Measurements from ENCODE around the gene YTHDF1. TPM values are rescaled to one million over a fixed set of nuclear protein-coding genes. Genes with fewer than 3 reads are reported as not detected.

YTHDF1 gene
- total RNA-seq (10 to 100 TPM; 21.4 to 38.2 (median 22.6) TPM), polyA plus RNA-seq (10 to 100 TPM; 14.7 to 20.2 TPM)
- long read RNA-seq, donor 1, transcript YTHDF1-202 (5 exons, 3,301 nt), result major isoform, 27 of 63 reads
- long read RNA-seq, donor 1, partial matches to known transcripts, result 36 of 63 reads
- long read RNA-seq, donor 1, other reads (novel, unspliced or antisense), result 0 of 63 reads
- long read RNA-seq, donor 2, partial matches to known transcripts, result 50 of 54 reads
- long read RNA-seq, donor 2, other reads (novel, unspliced or antisense), result 2 of 54 reads
- long read RNA-seq, donor 3, transcript YTHDF1-202 (5 exons, 3,301 nt), result major isoform, 35 of 65 reads
- long read RNA-seq, donor 3, partial matches to known transcripts, result 26 of 65 reads
- long read RNA-seq, donor 3, other reads (novel, unspliced or antisense), result 3 of 65 reads

- TF ChIP-seq CTCF (IDR thresholded peaks at IDR 0.05), result no peak
- TF ChIP-seq POLR2A (IDR thresholded peaks at IDR 0.05), result peak in 1 of 2 donors; percentile 84
- peak within 1 kb of the TSS; percentile 78 to 100 (median 97) for H3K4me3 ChIP-seq
- peaks cover 0 to 37% (median 29%) of the 10 kb centered on the region in 9 donors for H3K36me3 ChIP-seq
- peak; percentile 97 to 99 (median 98) for DNase-seq
- H3K9me3 ChIP-seq, result no peaks in the 10 kb centered on the region
- peaks cover 4 to 47% (median 36%) of the 10 kb centered on the region in 12 donors for H3K4me1 ChIP-seq
- H3K27ac ChIP-seq, result peak within 1 kb of the TSS in 11 of 12 donors; percentile 75 to 92 (median 86)
- intact Hi-C loops (cut with DNase I), result loop anchor here in 2 of 10 donors (5.0 kb wide), 1 partner anchor 56 kb away; the partner anchor contains the start of gene ARFGAP1 (in 2 of the 2)
- WGBS, 4 donors, result 1 to 6% (median 3%) methylated on average over 36 to 96 of the region's 96 CpGs
- peak; percentile 96 to 98 (median 96) for ATAC-seq
- peaks cover 0 to 7% (median 0%) of the 10 kb centered on the region in 9 donors for H3K27me3 ChIP-seq
Observed at GRCh38 chr20:63216041-63216848, at the start of gene YTHDF1. Gene YTHDF1 (minus strand): TSS chr20:63216131. CDS start chr20:63215892, 239 bp downstream.

GRCh38 chr20:63264519-63264918 is 48.6 kb upstream of the YTHDF1 start:
- intact Hi-C loops (cut with DNase I), result no loop called here
- no peak for ATAC-seq
- no peak overlapping the region for H3K4me3 ChIP-seq
- WGBS, 4 donors, result 48 to 56% (median 50%) methylated on average over 14 of the region's 14 CpGs
- H3K27me3 ChIP-seq, result peaks cover 7 to 70% (median 21%) of the 10 kb centered on the region in 9 donors
- H3K27ac ChIP-seq, result no peak overlapping the region
- H3K4me1 ChIP-seq, result no peaks in the 10 kb centered on the region
- H3K36me3 ChIP-seq, result no peaks in the 10 kb centered on the region
- H3K9me3 ChIP-seq, result no peaks in the 10 kb centered on the region
- no peak for TF ChIP-seq POLR2A (IDR thresholded peaks at IDR 0.05)
- no peak for TF ChIP-seq CTCF (IDR thresholded peaks at IDR 0.05)
- DNase-seq, result no peak

- Histone ChIP-seq H3K36me3 (no peaks in the 10 kb centered on the region), H3K4me3 (no peak overlapping the region), H3K9me3 (no peaks in the 10 kb centered on the region), H3K4me1 (no peaks in the 10 kb centered on the region), H3K27ac (no peak overlapping the region), H3K27me3 (peaks cover 8 to 74% (median 21%) of the 10 kb centered on the region in 9 donors)
- 77 to 82% (median 80%) methylated on average over 7 to 10 of the region's 10 CpGs for WGBS, 4 donors
- no peak for DNase-seq
- no peak for ATAC-seq
- intact Hi-C loops (cut with DNase I), result no loop called here
- TF ChIP-seq CTCF (IDR thresholded peaks at IDR 0.05) (no peak), POLR2A (IDR thresholded peaks at IDR 0.05) (no peak)
Observed at GRCh38 chr20:63264000-63264399, 48.1 kb upstream of the YTHDF1 start.

GRCh38 chr20:63262836-63263235 is 46.9 kb upstream of the YTHDF1 start:
- Histone ChIP-seq H3K27ac (no peak overlapping the region), H3K36me3 (no peaks in the 10 kb centered on the region), H3K4me1 (no peaks in the 10 kb centered on the region), H3K9me3 (no peaks in the 10 kb centered on the region), H3K4me3 (no peak overlapping the region), H3K27me3 (peaks cover 8 to 80% (median 21%) of the 10 kb centered on the region in 9 donors)
- intact Hi-C loops (cut with DNase I), result no loop called here
- ATAC-seq (no peak), DNase-seq (no peak)
- 80 to 86% (median 82%) methylated on average over 5 to 9 of the region's 9 CpGs for WGBS, 4 donors
- no peak for TF ChIP-seq CTCF (IDR thresholded peaks at IDR 0.05)
- no peak for TF ChIP-seq POLR2A (IDR thresholded peaks at IDR 0.05)
